ENCODE measurements around the gene CDA.
A peak's percentile ranks its signal among the peaks of the same experiment; 100 is the strongest.
"Not testable (repeated sequence)": the region's sequence is repeated elsewhere in the genome, so short reads cannot be mapped to it uniquely, and the experiment has no call there.

CDA gene

DNA sequence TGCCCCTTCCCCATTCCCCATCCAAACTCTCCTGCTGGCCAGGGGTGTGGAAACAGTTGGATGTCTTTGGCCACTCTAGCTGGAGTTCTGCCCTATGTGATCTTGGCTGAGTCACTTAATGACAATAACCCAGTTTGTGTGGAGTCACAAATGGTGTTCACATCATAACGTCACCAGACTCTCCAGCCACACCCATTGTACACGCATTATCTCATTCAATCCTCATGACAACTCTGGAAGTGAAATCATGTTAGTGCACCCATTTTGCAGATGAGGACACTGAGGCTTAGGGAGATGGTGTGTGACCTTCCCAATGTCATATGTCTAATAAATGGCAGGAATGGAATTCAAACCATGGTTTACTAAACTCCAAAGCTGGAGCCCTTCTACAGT is 1.2 kb upstream of the CDA start:
- DNase-seq = no peak

DNA sequence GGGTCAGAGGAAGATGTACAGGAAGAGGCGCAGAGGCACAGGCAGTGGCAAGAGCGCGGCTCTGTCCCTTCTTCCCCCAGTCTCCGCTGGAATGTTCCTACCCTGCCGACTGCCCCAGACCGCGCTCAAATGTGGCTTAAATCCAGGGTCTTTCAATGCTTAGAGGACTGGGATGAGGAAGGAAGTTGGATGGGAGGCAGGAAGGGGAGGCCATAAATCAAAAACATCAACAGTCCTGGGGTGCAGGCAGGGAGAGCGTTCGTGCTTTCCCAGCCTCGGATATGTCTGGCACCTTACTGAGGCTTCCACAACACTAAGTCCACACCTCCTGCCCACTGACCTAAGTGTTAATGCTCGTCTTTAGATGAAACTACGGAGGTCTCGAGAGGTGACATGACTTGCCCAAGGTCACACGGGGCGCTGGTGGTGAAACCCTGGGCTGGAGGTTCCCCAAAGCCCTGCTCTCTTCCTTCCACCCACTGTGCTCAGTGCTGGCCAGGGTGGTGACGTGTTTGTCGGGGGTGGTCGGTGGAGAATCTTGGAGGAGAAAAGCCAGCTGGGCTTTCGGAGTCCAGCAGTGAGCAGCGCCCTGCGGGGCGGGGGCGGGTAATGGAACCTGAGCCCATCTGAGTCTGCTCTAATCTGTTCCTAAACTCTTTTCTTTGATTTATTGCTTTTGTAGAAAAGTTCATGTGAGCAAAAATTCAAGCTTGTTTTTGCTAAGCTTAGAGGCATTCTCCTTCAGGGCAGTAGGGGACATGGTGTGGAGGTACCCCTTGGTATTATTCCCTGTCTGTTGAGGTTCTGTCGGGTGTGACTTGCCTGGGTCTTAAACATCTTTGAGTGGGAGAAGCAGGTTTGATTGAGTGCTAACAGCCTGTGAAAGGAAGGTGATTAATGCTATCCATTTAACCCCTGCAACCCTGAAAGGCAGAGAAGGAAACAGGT is 708 bp downstream of the CDA start:
- peak; percentile 26 for DNase-seq

DNA sequence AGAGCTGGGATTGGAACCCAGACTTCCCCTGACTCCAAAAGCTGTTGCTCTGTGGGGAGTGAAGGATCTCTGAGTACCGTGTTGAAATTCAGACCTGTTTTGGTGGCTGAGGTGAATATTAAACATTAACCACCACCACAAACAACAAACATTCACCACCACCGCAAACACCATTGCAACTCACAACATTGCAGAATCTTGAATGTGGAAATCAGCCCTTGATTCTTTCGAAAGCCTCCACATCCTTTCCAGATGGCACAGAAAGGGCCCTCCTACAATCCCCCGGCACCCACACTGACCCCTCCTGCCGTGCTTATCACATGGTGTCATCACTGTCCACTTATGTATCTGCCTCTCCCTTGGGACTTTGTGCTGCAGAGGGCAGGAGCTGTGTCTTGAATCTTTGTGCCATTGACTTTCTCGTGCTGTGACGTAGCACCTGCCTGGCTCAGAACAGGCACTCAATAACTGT is 1.4 kb downstream of the CDA start:
- no peak for DNase-seq

DNA sequence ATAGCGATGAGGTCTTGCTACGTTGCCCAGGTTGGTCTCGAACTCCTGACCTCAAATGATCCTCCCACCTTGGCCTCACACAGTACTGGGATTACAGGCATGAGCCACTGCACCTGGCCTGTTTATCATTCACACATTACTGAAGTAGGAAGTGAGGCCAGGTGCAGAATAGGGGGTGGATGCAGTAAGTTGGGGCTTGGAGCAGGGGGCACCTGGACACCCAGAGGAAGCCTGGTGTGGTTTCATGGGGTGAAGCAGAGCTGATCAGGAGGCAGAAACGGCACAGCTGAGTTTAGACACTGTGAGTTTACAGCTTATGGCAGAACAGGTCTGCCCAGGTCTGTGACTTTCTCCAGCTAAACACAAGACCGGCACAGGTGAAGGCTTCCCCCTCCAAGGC is 4.9 kb downstream of the CDA start:
- DNase-seq = no peak

DNA sequence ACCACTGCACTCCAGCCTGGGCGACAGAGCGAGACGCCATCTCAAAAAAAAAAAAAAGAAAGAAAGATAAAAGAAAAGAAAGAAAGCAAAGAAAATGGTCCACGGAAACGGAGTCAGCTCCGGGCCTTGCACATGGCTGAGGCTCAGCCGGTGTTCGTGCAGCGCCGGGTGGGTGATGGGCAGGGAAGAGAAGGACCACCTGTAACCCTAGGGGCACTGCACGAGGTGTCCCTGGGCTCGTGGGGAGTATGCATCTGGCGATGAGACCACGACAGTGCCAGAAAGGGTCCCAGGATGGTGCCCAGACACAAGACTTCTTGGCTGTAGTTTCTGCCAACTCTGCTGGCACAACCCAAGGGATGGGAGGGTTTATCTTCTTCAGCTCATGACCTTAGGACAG is 5.8 kb downstream of the CDA start:
- DNase-seq = no peak

DNA sequence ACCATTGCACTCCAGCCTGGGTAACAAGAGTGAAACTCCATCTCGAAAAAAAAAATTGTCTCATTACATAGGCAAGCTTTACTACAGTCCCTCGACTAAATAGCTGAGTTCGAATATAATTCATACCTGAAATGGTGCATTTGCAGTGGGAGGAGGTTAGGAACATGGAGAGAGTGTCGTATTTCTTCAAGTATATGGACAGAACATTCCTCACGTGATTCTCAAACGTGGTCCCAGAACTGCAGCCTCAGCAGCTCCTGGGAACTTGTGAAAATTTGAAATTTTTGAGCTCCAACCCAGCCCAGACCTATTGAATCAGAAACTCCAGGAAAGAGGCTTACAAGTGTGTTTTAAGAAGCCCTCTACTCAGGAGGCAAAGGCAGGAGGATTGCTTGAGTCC is 7.2 kb downstream of the CDA start:
- DNase-seq = no peak

DNA sequence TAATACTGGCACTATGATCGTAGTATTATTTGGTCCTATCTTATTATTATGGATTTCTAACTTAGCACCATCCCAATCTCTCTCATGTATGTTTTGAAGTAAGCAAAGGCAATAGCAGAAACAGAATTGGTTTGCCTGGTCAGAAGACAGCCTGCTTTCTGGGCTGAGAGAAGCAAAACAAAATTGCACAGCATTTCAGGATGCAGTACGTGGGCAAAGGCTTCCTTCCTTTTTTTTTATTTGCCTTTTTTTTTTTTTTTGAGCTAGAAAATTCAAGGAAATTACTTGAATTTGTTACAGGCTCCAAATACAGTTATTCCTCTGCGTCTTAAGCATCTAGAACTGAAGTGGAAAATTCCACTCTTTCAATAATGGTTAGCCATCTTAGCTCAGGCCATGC is 8.8 kb downstream of the CDA start:
- DNase-seq = no peak

DNA sequence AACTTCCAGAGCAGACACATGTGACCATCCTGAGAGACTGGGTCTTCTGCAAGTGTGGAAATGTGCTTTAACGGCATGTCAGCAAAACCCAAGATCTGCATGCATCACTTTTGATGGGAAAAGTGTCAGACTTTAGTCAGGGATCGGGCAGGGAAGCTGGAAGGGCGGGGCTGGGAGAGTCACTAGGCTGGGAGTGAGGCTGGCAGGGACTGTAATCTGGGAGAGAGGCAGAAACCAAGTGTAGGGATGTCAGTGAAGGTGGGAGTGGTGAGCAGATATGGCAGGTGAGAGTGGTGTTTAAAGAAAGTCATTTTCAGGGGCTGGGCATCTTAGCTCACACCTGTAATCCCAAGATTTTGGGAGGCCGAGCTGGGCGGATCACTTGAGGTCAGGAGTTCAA is 11.3 kb downstream of the CDA start:
- DNase-seq = no peak

DNA sequence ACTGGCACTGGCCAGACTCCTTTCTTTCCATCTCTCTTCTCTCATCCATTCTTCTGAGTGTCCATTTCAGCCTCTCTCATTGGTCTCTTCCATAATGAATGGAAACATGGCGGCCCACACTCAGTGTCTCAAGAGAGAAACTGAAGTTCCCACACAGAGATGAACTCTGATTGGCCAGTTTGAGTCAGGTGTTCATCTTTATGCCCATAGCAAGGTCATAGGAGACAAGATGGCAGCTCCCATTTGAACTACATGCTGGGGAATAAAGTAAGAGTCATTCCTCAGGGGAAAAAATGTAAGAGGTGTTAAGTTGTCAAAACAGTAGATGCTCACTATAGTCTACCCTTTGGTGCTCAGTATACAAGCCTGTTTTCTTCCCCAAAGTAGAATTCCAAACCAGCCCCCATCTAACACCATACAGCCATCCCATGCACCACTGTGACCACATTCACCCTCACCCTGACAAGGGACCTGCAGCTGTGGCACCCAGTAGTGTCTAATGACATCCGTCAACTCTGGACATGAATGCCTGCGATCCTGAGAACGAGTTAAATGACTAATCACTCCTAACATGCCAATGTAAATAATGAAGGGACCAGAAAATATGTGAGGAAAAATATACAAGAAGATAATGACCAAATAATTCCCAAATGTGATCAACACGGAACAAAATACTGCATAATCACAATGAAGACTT is 12.4 kb downstream of the CDA start:
- DNase-seq = no peak

DNA sequence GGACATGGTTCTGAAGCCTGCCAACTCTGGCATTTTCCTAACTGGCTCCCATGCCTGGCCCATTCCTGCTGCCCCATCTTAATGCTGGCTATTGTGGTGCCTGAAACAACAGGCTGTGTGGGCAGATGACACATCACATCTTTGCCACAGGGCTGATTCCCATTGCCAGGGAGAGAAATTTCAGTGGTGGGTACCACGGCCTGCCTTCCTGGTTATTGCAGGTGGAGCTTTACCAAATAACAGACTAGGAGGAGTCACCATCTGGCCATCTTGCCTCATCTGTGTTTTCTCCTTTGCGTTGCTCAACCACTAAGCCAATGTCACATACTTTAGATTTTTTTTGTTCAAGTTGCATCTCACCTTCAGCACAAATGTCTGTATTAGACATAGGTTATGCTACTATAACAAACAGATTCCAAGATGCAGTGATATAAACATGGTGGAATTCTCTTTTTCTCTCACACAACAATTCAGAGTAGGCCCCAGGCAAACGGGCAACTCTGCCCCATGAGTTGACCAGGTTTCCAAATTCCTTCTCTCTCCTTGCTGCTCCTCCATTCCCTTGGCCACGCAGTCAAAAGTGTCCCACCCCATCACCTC is 14.1 kb downstream of the CDA start:
- DNase-seq = no peak

DNA sequence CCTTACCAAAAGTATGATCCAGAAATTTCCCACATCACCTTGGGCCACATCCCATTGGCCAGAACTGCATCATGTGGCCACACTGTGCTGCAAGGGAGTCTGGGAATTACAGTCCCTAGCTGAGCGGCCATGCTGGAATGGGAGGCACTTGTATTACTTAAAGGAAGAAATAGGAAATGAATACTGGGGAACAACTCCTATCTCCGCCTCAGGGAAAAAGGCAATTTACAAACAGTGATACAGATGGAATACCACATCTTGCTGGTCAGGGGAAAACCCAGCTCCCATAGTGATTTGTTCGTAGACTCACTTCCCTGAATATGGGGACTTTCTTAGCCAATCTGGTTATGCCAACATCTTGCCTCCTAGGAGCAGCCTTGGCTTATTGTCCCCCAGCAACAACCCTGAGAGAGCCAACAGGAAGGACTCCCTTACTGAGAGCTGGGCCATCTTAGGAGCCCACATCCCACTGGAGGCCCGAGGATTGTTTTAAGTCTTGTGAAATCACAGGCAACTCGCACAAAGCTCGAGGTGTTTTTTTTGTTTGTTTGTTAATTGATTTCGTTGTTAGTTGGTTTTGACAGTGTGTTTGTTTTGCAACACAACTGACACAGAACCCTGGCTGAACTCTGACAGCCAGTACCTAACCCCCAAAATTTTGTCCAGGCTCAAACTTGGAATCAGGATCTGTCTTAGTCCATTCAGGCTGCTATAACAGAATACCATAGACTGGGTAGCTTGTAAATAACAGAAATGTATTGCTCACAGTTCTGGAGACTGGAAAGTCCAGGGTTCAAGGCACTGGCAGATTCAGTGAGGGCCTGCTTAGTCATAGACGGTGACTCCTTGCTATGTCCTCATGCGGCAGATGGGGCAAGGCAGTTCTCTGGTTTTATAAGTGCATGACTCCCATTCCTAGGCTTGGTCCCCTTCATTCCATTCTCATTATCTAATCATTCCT is 14.9 kb downstream of the CDA start:
- peak; percentile 66 for DNase-seq

DNA sequence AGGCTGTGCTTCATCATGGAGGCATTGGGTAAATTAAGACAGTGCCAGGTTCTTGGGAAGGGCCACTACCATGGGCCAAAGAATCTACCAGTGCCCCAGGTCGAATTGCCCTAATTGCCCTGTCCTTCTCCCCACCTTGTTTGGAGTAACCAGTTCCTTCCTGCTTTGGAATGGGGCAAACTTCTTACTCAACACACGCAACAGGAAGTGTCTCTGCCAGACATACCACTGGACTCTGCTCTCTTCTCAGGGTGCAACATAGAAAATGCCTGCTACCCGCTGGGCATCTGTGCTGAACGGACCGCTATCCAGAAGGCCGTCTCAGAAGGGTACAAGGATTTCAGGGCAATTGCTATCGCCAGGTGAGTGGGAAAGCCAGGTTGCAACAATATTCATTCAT is 15.8 kb downstream of the CDA start:
- no peak for DNase-seq

DNA sequence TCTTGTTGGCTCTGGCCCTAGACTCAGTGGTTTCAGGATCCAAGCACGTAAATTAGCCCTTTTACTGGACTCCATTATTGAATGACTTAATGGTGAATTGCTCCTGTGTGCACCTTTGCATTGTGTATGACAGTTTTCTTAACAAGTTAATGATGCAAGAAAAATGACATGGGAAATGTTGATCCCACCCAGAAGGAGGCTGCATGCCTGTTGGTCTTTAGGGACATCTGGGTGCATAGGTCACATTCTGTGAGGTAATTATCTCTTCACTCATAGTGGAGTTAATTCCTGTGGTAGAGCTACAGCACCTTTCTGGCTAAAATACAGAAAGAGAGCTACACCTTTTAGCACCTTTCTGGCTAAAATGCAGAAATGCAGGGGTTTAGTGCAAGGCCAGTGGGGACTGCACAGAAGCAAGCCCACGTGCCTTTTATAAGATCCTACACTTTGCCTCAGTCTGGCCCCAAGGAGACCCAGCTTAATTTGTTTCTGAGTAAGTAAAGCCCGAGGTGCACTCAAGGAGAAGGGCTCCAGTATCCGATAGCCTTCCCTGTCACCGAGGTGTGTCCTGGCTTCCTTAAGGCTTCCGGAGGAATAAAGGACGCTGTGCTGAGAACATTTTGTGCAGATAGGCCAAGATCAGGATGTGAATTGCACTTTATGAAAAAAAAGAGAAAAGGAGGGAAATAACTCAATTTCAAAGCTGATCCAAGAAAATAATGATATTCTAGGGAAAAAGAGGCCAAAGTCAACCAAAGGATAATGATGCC is 18.1 kb downstream of the CDA start:
- DNase-seq = not testable (repeated sequence)

DNA sequence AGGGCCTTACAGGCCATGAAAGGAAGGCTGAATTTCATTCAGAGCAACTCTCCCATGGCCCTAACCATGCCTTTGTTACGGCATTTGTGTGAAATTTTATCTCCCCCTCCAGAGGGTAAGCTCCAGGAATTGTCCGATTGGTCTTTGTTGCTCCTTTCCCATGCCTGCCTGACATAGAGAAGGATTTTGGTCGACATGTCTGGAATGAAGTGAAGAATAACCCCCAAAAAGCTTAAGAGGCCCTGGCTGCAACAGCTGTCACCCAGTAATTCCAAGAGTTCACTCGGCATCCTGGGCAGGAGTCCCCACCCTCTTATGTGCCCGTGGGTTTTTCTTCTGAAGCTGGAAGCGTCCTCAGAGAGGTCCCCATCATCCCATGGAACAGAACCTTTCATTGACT is 20.6 kb downstream of the CDA start:
- DNase-seq = no peak

DNA sequence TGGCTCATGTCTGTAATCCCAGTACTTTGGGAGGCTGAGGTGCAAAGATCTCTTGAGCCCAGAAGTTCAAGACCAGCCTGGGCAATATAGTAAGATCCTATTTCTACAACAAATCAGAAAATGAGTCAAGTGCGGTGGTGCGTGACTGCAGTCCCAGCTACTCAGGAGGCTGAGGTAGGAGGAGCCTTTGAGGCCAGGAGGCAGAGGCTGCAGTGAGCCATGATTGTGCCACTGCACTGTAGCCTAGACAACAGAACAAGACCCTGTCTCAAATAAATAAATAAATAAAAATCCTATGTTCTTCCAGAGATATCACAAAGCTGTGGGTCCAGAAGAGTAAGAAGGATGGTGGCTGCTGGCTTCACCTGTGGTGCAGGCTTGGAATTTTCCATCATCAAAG is 22.1 kb downstream of the CDA start:
- DNase-seq = no peak

DNA sequence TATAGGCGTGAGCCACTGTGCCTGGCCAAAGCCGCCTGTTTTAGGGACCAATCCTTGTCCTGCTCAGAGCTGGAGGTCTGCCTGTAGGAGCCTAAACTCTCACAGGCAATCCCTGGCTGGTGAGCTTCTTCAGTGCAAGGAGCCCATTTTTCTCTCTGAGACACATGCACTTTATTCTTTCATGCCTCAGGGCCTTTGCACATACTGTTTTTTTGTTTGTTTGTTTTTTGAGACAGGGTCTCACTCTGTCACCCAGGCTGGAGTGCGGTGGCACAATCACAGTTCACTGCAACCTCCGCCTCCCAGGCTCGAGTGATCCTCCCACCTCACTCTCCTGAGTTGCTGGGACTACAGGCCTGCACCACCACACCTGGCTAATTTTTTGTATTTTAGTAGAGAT is 22.8 kb downstream of the CDA start:
- no peak for DNase-seq

DNA sequence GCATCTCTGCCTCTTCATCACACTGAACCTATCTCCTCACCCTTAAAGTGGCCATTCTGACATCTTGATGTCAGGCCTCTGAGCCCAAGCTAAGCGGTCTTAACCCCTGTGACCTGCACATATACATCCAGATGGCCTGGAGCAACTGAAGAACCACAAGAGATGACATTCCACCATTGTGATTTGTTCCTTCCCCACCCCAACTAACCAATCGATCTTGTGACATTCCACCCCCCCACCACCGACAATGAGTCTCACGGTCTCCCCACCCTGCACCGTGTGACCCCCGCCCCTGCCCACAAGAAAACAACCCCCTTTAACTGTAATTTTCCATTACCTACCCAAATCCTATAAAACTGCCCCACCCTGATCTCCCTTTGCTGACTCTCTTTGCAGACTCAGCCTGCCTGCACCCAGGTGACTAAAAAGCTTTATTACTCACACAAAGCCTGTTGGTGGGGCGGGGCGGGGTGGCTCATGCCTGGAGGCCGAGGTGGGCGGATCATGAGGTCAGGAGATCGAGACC is 23.4 kb downstream of the CDA start:
- no peak for DNase-seq

DNA sequence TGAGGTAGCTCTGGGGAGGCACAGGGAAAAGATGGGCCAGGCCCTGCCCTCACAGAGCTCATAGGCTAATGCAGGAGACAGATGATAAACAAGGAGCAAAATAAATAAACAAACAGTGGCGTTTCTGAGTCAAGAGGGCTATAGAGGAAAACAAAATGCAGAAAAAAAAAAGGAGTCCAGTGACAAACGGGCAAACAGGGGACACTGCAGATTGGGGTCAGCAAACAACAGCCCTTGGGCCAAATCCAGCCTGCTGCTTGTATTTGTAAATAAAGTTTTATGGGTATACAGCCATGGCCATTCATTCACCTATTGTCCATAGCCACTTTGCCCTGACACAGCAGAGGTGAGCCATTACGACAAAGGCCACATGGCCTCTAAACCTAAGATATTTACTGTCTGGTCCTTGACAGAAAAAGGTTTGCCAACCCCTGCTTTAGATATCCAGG is 25.3 kb downstream of the CDA start:
- DNase-seq = no peak

DNA sequence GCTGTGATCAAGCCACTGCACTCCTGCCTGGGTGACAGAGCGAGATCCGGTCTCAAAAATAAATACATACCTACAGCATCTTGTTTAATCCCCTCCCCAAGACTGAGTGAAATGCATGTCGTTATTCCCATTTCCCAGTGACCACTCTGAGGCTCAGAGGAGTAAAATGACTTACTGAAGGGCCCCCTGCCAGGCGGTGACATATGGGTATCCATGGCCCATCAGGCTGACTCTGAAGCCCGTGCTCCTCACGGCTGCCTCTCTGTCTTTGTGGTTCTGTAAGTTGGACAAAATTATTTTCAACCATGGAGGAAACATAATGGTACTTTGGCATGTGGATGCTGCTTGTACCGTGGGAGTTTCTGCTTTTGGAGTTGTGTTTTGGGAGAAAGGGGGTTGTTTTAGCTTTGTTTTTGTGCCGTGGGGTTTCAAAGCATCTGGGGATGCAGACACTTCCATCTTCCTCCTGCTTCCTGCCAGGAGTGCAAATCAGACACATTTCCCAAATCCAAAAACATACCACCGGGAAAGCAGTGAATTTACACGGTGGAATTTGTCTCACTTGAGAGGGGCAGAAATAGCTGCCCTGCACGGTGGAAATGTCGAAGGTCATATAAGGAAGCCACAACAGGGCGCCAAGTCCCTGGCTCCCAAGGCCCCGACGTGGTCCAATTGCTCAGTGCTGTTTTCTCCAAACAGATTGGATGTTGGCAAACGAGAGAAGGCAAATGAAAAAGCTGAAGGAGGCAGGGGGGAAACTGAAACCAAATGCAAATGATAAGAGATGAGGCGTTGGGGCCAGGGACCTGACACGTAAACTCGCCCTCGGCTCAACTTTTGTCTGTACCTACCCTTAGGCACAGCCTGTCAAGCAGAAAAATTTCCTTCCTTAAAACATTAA is 27.3 kb downstream of the CDA start:
- DNase-seq = no peak

DNA sequence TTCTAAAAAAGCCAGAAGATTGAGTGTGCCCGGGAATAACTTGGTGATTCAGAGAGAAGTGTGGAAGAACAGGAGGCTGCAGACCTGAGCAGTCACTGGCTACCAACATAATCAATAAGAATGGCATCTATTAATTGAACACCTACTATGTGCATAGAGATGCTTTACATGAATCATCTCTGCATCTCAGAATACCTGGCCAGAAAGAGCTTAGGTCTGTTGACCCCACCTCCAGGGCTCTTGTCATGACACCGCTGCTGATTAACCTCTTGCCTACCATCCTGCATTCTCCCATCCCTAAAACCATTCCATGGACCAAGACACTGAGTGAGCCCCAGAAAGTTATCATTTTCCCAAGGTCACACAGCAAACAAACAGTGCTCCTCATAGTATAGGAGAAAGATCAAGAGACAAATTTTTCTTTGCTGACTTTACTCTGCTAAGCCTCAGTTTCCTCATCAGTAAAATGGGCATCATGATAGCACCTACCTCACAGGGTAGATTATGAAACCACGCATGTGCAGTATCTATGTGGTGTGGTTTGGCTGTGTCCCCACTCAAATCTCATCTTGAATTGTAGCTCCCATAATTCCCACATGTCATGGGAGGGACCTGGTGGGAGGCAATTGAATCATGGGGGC is 28.1 kb downstream of the CDA start:
- DNase-seq = no peak

Data from kidney glomerular epithelial cell (primary cell).